MG63 (cell line): Measurements from ENCODE around the gene AGPS. TPM values are rescaled to one million over a fixed set of nuclear protein-coding genes. Genes with fewer than 3 reads are reported as not detected.
"Not testable (repeated sequence)": the region's sequence is repeated elsewhere in the genome, so short reads cannot be mapped to it uniquely, and the experiment has no call there.

Source experiments
- DNase-seq: peaks from one replicate; pipeline ENCODE4 v3.0.0-alpha.2; 2020
- H3K27me3 ChIP-seq: fragments of 250-450 bp; sonication (Bioruptor Pico); 2 replicates; pipeline ENCODE4 v1.5.1; 2020; ENCODE audit warnings: mild to moderate bottlenecking, moderate library complexity
- H3K36me3 ChIP-seq: fragments of 250-450 bp; sonication (Bioruptor Pico); 2 replicates; pipeline ENCODE4 v1.5.1; 2020; ENCODE audit warnings: mild to moderate bottlenecking, moderate library complexity
- H3K4me3 ChIP-seq: fragments of 250-450 bp; sonication (Bioruptor Pico); 2 replicates; pipeline ENCODE4 v1.5.1; 2020; ENCODE audit warnings: mild to moderate bottlenecking, moderate library complexity
- H3K9me3 ChIP-seq: fragments of 250-450 bp; sonication (Bioruptor Pico); 2 replicates; pipeline ENCODE4 v1.5.1; 2020; ENCODE audit warnings: mild to moderate bottlenecking, moderate library complexity
- total RNA-seq: library from RNA; depleted of rRNA; stranded (reverse); fragments of >200 nt; shearing (Covaris generic); gene quantifications from 2 replicates; pipeline ENCODE4 v1.2.3, GENCODE V29; 2014; ENCODE audit warnings: low replicate concordance

The AGPS gene
- total RNA-seq, 1 experiment from 2014 or later: 31.0 TPM

DNA sequence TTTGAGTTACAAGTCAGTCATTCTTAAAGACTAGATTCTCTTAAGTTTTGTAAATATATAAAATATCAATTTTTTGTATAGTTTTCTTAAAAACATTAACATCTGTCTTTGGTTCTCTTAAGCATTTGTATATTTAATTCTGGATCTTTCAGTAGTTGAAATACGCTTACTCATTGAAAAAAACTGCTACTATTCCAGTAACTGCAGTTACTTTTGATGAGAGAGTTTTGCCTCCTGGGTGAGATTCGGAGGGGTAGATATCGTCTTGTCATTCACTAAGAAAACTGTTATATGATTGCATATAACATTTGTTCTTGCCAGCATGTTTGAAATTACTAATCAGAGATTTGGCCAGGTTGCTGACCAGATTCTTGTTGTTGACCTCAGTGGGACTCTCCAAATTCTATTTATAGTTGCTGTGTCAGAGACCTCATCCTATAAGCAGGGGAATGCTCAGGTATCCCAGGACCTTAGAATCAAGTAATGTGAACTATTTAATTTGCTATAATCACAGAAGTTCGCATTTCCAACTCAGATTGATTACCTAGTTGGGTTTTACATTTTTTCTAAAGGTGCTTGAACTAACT, 7.9 kb downstream of the AGPS start:
- Histone ChIP-seq H3K36me3 (no peaks in the 10 kb centered on the region), H3K9me3 (no peaks in the 10 kb centered on the region; the same call in 1 of the 2 replicates), H3K4me3 (no peak overlapping the region), H3K27me3 (no peaks in the 10 kb centered on the region)
- no peak for DNase-seq

DNA sequence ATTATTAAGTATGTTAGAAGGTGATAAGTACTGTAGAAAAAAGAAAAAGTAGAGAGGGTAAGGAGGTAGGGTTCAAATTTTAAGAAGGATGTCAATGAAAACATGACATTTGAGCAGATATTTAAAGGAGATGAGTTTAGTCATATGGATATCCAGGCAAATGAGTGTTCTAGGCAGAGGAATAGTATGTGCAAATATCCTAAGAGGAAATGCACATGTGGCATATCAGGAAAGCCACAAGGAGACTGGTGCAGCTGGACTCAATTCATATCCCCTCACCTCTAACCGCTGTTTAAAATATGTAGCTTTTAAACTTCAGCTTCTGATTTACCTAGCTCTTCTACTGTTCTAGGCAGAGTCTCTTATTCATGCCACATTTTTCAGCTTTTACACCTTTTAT, 9.5 kb downstream of the AGPS start:
- no peak overlapping the region for H3K4me3 ChIP-seq
- H3K36me3 ChIP-seq: no peaks in the 10 kb centered on the region; the same call in 1 of the 2 replicates
- no peak for DNase-seq
- peaks cover 2% of the 10 kb centered on the region for H3K9me3 ChIP-seq
- no peaks in the 10 kb centered on the region for H3K27me3 ChIP-seq

DNA sequence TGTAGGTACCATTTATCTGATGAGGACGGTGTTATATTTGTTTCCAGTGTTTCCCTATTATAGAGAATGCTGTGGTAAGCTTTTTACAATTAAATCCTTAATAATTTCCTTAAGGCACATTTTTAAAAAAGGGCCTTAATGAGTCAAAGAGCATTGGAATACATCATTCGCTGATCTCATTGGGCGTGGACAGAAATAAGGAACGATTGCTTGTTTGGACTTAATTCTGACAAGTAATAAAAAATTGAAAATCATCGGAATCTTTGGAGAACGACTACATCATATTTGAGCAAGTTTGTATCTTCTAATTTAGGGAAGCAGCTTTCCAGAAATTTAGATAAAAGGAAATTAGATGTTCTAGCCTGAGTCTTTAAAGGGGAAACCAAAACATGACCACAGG, 11.3 kb downstream of the AGPS start:
- Histone ChIP-seq H3K4me3 (no peak overlapping the region), H3K36me3 (no peaks in the 10 kb centered on the region; the same call in 1 of the 2 replicates), H3K27me3 (no peaks in the 10 kb centered on the region), H3K9me3 (peaks cover 2% of the 10 kb centered on the region)
- no peak for DNase-seq

DNA sequence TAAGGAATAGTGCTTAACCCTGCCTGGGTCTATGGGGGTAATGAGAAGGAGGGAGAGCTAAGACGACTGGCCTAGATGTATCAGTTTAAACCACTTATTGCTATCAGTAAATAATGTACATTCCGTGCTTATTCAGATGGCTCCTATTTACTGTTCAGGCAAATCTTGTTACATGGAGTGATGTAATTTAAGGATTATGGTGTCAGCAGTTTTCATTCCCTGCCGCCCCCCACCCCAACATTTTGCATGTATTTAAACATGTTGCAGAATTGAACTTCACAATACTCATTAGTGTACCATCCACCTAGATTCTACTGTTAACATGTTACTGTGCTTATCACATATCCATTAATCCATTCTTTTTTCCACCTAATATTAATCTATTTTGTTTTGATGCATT, 11.7 kb downstream of the AGPS start:
- H3K27me3 ChIP-seq: no peaks in the 10 kb centered on the region
- no peak overlapping the region for H3K4me3 ChIP-seq
- H3K9me3 ChIP-seq: peaks cover 2% of the 10 kb centered on the region
- H3K36me3 ChIP-seq: no peaks in the 10 kb centered on the region; the same call in 1 of the 2 replicates
- no peak for DNase-seq

DNA sequence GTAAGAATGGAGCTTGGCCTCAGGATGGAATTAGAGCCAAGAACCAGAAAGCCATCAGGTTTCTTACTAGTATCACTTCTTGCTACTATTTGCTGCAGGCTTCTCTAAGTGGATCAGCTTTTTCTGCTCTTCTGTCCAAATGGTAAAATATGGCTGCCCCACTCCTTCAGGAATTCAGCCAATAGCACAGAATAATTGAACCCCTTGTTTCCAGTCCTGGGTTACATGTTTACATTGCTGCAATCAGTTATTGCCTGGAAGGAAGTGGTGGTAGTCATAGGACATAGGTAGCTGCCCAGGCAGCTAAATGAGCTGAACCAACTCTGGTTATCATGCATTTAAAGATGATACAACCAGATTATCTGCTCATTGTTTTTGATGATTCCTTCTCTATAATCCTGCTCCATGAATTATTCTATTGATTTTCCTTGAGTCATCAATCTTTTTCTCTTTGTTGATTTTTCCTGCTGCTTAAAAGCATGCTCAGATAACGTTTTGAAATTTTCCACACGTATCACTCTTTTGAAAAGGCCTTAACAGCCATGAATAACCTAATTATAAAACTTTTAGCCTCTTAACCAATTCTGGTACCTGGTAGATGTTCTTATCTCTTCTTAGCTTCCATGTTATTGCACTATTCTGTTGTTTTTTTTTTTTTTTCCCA, 12.6 kb downstream of the AGPS start:
- peaks cover 2% of the 10 kb centered on the region for H3K9me3 ChIP-seq
- H3K4me3 ChIP-seq: no peak overlapping the region
- no peaks in the 10 kb centered on the region for H3K27me3 ChIP-seq
- no peak for DNase-seq
- peaks cover 3% of the 10 kb centered on the region for H3K36me3 ChIP-seq

DNA sequence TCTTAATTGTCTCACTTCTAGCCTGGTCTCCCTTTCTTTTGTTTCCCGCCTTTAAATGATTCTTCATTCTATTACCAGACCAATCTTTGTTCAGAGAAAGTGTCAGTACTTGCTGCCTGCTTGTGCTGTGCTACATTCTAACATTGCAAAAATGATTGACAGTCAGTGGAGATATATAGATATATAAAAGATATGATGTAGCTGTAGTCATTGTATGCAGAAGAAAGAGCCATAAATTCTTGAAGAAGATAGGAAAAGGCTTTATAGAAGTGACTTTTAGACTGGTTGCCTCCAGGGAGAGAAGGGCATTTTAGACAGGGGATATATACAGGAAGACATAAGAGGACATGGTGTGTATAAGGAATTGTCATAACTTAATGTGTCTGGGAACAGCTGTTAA, 13.6 kb downstream of the AGPS start:
- no peak for DNase-seq
- Histone ChIP-seq H3K9me3 (peaks cover 2% of the 10 kb centered on the region), H3K36me3 (peaks cover 3% of the 10 kb centered on the region), H3K27me3 (no peaks in the 10 kb centered on the region), H3K4me3 (no peak overlapping the region)

DNA sequence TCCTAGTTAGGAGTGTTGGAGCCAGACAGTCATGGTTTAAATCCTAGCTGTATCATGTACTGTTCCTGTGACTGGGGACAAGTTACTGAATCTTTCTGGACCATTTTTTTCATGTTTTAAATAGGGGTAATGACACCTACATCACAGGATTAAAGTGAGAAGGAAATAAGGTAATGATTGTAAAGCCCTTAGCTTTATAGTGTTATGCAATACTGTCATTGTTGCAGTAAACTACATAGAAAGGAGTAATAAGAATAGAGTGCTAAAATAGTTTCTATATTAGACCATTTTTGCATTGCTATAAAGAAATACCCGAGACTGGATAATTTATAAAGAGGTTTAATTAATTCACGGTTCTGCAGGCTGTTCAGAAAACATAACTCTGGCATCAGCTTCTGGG, 14.5 kb downstream of the AGPS start:
- no peaks in the 10 kb centered on the region for H3K27me3 ChIP-seq
- peaks cover 2% of the 10 kb centered on the region for H3K9me3 ChIP-seq
- H3K4me3 ChIP-seq: no peak overlapping the region
- no peak for DNase-seq
- H3K36me3 ChIP-seq: peaks cover 3% of the 10 kb centered on the region

DNA sequence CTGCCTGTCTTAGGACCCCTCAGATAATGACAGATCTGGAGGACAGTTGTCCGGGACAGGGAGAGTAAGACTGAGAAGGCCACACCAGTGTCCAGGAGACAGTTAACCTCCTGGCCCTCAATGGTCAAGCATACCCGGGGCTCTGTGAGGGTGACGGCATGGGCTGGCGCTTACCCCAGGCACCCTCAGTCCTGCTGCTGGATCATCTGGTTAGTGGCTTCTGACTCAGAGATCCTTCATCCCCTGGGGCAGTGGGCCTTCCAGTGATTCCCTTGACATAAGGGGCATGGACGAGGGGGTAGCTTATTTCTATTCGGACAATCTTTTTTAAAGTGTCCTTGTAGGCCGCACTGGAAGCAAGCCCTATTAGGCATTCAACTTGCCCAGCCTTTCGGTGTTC, 18.1 kb downstream of the AGPS start:
- not testable (repeated sequence) for H3K9me3 ChIP-seq, H3K4me3 ChIP-seq, H3K36me3 ChIP-seq, DNase-seq, H3K27me3 ChIP-seq

DNA sequence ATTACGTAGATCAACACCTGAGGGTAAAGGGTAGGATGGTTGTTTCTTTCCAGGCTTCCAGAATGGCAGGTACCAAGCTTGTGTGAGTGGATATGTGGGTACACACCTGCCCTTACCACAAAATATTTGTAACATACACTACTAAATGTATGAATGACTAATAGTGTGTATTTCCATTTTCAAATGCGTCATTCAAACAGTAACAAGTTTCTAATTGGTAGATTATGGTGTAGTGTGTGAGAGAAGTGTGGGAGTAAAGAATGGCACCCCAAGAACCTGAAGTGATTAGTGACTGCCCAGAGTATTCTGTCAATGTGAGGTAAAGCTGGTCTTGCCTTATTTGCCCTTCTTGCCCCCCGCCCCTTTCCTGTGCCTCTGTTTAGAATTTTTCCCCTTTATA, 21.1 kb downstream of the AGPS start:
- H3K4me3 ChIP-seq: no peak overlapping the region
- no peaks in the 10 kb centered on the region; the same call in 1 of the 2 replicates for H3K9me3 ChIP-seq
- peaks cover 3% of the 10 kb centered on the region for H3K36me3 ChIP-seq
- H3K27me3 ChIP-seq: no peaks in the 10 kb centered on the region
- no peak for DNase-seq

DNA sequence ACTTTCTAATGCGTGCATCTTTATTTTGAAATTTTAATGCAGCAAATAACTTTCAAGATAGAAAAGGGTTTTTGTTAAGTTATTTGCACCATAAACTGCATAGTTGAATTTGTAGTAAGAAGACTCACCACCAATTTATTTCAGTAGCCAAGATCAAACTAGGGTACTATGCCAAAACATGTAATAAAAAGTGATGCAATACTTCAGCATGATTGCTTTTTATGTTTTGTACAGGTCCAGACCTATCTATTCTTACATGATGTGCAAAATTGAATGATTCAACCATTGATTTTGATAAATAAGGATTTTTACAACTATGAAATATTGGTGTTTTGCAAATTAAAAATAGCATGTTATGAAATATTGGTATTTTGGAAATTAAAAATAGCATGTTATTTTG, 26.7 kb downstream of the AGPS start:
- Histone ChIP-seq H3K9me3 (no peaks in the 10 kb centered on the region), H3K36me3 (peaks cover 12% of the 10 kb centered on the region), H3K27me3 (no peaks in the 10 kb centered on the region), H3K4me3 (no peak overlapping the region)
- DNase-seq: no peak

DNA sequence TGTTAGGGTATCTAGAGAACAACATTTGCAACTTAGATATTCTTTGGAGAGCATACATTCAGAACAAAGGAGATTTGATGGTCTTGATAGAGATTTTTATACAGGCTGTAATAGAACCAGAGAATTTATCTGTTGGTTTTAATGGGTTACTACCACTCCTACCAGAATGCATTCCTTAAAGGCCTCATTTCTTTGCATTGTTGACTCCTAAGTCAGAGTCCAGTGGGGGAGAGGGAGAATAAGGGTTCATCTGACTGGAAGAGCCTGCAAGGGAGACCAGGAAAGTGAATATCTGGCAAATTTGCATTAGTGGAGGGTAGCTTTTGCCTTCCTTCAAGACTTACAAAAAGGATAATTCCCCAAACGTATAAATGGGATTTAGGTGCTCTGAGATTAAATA, 29.7 kb downstream of the AGPS start:
- Histone ChIP-seq H3K36me3 (peaks cover 17% of the 10 kb centered on the region), H3K9me3 (peaks cover 13% of the 10 kb centered on the region), H3K4me3 (no peak overlapping the region), H3K27me3 (no peaks in the 10 kb centered on the region)
- DNase-seq: no peak

DNA sequence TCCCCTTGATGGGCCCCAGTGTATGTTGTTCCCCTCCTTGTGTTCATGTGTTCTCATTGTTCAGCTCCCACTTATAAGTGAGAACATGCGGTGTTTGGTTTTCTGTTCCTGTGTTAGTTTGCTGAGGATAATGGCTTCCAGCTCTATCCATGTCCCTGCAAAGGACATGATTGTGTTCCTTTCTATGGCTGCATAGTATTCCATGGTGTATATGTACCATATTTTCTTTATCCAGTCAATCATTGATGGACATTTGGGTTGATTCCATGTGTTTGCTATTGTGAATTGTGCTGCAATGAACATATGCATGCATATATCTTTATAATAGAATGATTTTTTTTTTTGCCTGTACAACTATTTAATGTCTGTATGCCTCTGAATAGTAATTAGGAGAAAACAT, 31.5 kb downstream of the AGPS start:
- H3K27me3 ChIP-seq, H3K4me3 ChIP-seq, DNase-seq: not testable (repeated sequence)
- H3K36me3 ChIP-seq: peaks cover 20% of the 10 kb centered on the region
- peaks cover 25% of the 10 kb centered on the region for H3K9me3 ChIP-seq

DNA sequence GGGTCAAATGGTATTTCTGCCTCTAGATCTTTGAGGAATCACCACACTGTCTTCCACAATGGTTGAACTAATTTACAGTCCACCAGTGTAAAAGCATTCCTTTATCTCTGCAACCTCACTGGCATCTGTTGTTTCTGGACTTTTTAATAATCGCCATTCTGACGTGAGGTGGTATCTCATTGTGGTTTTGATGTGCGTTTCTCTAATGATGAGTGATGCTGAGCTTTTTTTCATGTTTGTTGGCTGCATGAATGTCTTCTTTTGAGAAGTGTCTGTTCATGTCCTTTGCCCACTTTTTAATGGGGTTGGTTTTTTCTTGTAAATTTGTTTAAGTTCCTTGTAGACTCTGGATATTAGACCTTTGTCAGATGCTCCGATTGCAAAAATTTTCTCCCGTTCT, 32.0 kb downstream of the AGPS start:
- peaks cover 25% of the 10 kb centered on the region for H3K9me3 ChIP-seq
- not testable (repeated sequence) for H3K4me3 ChIP-seq, H3K27me3 ChIP-seq, DNase-seq
- H3K36me3 ChIP-seq: peaks cover 20% of the 10 kb centered on the region

DNA sequence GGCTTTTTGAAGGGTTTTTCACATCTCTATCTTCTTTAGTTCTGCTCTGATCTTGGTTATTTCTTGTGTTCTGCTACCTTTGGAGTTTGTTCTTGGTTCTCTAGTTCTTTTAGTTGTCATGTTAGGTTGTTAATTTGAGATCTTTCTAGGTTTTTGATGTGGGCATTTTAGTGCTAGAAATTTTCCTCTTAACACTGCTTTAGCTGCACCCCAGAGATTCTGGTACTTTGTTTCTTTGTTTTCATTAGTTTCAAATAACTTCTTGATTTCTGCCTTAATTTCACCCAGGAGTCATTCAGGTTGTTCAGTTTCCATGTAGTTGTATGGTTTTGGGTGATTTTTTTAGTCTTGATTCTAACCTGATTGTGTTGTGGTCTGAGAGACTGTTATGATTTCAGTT, 34.7 kb downstream of the AGPS start:
- Histone ChIP-seq H3K27me3 (no peaks in the 10 kb centered on the region), H3K9me3 (peaks cover 27% of the 10 kb centered on the region), H3K4me3 (no peak overlapping the region), H3K36me3 (peaks cover 15% of the 10 kb centered on the region)
- no peak for DNase-seq

DNA sequence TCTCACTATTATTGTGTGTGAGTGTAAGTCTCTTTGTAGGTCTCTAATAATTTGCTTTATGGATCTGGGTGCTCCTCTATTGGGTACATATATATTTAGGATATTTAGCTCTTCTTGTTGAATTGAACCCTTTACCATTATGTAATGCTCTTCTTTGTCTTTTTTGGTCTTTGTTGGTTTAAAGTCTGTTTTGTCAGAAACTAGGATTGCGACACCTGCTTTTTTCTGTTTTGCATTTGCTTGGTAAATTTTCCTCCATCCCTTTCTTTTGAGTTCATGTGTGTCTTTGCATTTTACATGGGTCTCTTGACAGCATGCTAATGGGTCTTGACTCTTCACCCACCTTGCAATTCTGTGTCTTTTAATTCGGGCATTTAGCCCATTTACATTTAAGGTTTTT, 35.4 kb downstream of the AGPS start:
- not testable (repeated sequence) for H3K27me3 ChIP-seq, H3K4me3 ChIP-seq, DNase-seq
- Histone ChIP-seq H3K36me3 (peaks cover 16% of the 10 kb centered on the region), H3K9me3 (peaks cover 33% of the 10 kb centered on the region)

DNA sequence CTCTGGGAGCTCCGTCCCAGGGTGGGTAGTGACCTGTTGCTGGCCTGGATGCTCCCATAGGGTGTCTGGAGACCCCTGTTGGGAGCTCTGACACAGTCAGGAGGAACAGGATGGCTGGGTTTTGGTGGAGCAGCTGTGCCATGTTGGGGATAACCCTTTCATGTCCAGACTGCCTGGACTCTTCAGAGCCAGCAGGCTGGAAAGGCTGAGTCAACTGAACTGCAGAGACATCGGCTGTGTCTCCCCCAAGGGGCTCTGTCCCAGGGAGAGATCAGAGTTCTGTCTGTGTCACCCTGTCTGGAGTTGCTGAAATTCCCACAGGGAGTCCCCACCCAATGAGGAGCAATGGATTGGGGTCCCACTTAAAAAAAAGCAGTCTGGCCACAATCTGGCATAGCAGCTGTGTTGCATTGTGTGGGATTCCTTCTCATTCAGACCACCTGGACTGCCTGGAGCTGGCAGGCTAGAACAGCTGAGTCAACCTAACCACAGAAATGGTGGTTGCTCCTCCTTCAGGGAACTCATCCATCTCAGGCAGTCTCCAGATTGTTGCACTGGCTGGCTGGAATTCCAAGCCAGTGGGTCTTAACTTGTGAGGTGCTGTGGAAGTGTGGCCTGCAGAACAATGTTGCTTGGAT, 37.2 kb downstream of the AGPS start:
- H3K36me3 ChIP-seq: peaks cover 23% of the 10 kb centered on the region
- no peaks in the 10 kb centered on the region for H3K27me3 ChIP-seq
- no peak overlapping the region for H3K4me3 ChIP-seq
- DNase-seq: peak; percentile 69
- peaks cover 44% of the 10 kb centered on the region for H3K9me3 ChIP-seq

DNA sequence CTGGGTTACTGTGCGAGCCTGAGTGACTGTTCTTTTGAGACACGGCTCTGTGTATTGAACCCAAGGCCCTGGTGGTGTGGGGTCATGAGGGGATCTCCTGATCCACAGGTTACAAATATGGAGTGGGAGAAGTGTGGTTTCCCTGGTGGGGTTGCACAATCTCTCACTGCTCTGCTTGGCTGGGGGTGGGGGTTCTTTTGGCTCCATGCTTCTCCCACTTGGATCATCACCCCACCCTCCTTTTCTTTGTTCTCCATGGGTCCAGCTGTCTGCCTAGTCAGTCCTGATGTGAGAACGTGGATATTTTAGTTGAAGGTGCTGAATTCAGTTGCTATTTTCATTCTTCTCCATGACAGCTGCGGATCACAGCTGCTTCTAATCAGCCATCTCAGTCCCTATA, 37.8 kb downstream of the AGPS start:
- H3K9me3 ChIP-seq: peaks cover 44% of the 10 kb centered on the region
- no peak overlapping the region for H3K4me3 ChIP-seq
- no peak for DNase-seq
- H3K36me3 ChIP-seq: peaks cover 23% of the 10 kb centered on the region
- H3K27me3 ChIP-seq: no peaks in the 10 kb centered on the region
